WTC11 (cell line): ENCODE results near the gene RAD23B. TPM values are rescaled to one million over a fixed set of nuclear protein-coding genes. Genes with fewer than 3 reads are reported as not detected.
A peak's percentile ranks its signal among the peaks of the same experiment; 100 is the strongest.

Experiments used
- ATAC-seq: fragments of 200-7000 bp; cut with Tn5 transposase; 2 replicates; pipeline ENCODE4 v1.10.0; 2021; ENCODE audit warnings: mild to moderate bottlenecking, moderate library complexity
- CTCF ChIA-PET: fragments of 300-600 bp; sonication (Branson Sonifier 250); formaldehyde crosslinking; loops from one replicate; lab custom pipeline; 2021; ENCODE audit warnings: antibody characterized with exemption; lab: Charles Lee
- POLR2A ChIA-PET: fragments of 350-600 bp; sonication (Branson Sonifier 250); formaldehyde crosslinking; loops from one replicate; lab custom pipeline; 2021; ENCODE audit warnings: antibody characterized with exemption; lab: Charles Lee
- DNase-seq: peaks from one replicate; pipeline ENCODE4 v3.0.0; 2021; ENCODE audit warnings: low spot score
- H3K27ac Mint-ChIP-seq: 2 replicates; pipeline ENCODE4 v1.8.0; 2021; ENCODE audit warnings: mixed read lengths
- H3K27me3 Mint-ChIP-seq: 2 replicates; pipeline ENCODE4 v1.8.0; 2021; ENCODE audit warnings: low read depth, mild to moderate bottlenecking, moderate library complexity, mixed read lengths
- H3K36me3 Mint-ChIP-seq: 2 replicates; pipeline ENCODE4 v1.8.0; 2021; ENCODE audit warnings: mixed read lengths
- H3K4me1 Mint-ChIP-seq: 2 replicates; pipeline ENCODE4 v1.8.0; 2022; ENCODE audit warnings: mixed read lengths
- H3K4me3 Mint-ChIP-seq: 2 replicates; pipeline ENCODE4 v1.8.0; 2021; ENCODE audit warnings: mild to moderate bottlenecking, moderate library complexity, mixed read lengths
- H3K9me3 Mint-ChIP-seq: 2 replicates; pipeline ENCODE4 v1.8.0; 2021; ENCODE audit warnings: mixed read lengths
- ATF1 ChIP-seq: sonication (generic); formaldehyde crosslinking; IDR thresholded peaks from 2 replicates; pipeline ENCODE4 v1.8.1; 2023; ENCODE audit warnings: mild to moderate bottlenecking, moderate library complexity, missing genetic modification reagents
- CBFB ChIP-seq: sonication (generic); formaldehyde crosslinking; IDR thresholded peaks from 2 replicates; pipeline ENCODE4 v1.8.1; 2022; ENCODE audit warnings: mild to moderate bottlenecking, low read depth, missing genetic modification reagents
- ESRRA ChIP-seq: sonication (generic); formaldehyde crosslinking; IDR thresholded peaks from 2 replicates; pipeline ENCODE4 v1.8.1; 2022; ENCODE audit warnings: mild to moderate bottlenecking, missing genetic modification reagents, borderline replicate concordance
- FOXP1 ChIP-seq: sonication (generic); formaldehyde crosslinking; IDR thresholded peaks from 2 replicates; pipeline ENCODE4 v1.8.0; 2022; ENCODE audit warnings: missing genetic modification reagents, mild to moderate bottlenecking, moderate library complexity, borderline replicate concordance
- HMGXB4 ChIP-seq: sonication (generic); formaldehyde crosslinking; IDR thresholded peaks from 2 replicates; pipeline ENCODE4 v1.8.1; 2023; ENCODE audit warnings: mild to moderate bottlenecking, moderate library complexity, missing genetic modification reagents
- MYBL2 ChIP-seq: sonication (generic); formaldehyde crosslinking; IDR thresholded peaks from 2 replicates; pipeline ENCODE4 v1.8.1; 2023; ENCODE audit warnings: mild to moderate bottlenecking, moderate library complexity, missing genetic modification reagents
- NFE2L1 ChIP-seq: sonication (generic); formaldehyde crosslinking; IDR thresholded peaks from 2 replicates; pipeline ENCODE4 v1.8.1; 2023; ENCODE audit warnings: missing genetic modification reagents
- NR1H2 ChIP-seq: sonication (generic); formaldehyde crosslinking; IDR thresholded peaks from 2 replicates; pipeline ENCODE4 v1.9.0; 2021; ENCODE audit warnings: mild to moderate bottlenecking, moderate library complexity, missing genetic modification reagents
- PRDM15 ChIP-seq: sonication (generic); formaldehyde crosslinking; IDR thresholded peaks from 2 replicates; pipeline ENCODE4 v1.8.0; 2022; ENCODE audit warnings: missing genetic modification reagents
- RORB ChIP-seq: fragments of 250-450 bp; sonication (Bioruptor Pico); IDR thresholded peaks from 2 replicates; pipeline ENCODE4 v1.9.0; 2021; ENCODE audit warnings: mild to moderate bottlenecking
- TP53 ChIP-seq: sonication (generic); formaldehyde crosslinking; IDR thresholded peaks from 2 replicates; pipeline ENCODE4 v1.8.1; 2023; ENCODE audit warnings: mild to moderate bottlenecking, missing genetic modification reagents
- ZNF138 ChIP-seq: sonication (generic); formaldehyde crosslinking; conservative IDR thresholded peaks from 2 replicates; pipeline ENCODE4 v1.8.1; 2022; ENCODE audit warnings: mild to moderate bottlenecking, moderate library complexity, missing genetic modification reagents
- ZNF423 ChIP-seq: fragments of 250-450 bp; sonication (Bioruptor Pico); IDR thresholded peaks from 2 replicates; pipeline ENCODE4 v2.1.2; 2022; ENCODE audit warnings: mild to moderate bottlenecking, moderate library complexity
- total RNA-seq: library from RNA; stranded (reverse); gene quantifications from 3 replicates; pipeline ENCODE4 v1.2.3, GENCODE V29; 2021
- TF ChIP-seq, protein P1 (sequence below): sonication (generic); formaldehyde crosslinking; IDR thresholded peaks from 2 replicates; pipeline ENCODE4 v1.8.0; 2022; ENCODE audit warnings: mild to moderate bottlenecking, missing genetic modification reagents

RAD23B gene
- total RNA-seq, 1 experiment from 2014 or later, result 150 TPM

DNA sequence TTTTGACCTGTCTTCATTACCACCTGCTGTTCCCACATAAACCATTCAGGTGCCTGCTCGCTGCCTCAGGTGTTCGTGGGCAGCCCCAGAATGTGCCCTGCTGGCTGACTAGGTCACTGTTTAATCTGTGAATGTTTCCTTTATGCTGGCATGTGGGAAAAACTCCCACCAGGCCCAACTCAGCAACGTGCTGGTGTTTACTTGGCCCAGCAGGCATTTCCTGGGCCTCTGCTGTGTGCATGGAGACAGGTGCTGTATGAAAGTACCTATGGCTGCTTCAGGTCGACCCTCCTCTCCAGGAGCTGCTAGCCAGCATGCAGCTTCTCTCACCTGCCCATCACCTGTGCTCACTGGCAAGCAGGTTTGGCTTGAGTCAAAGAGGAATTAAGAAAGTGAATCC lies 65.8 kb downstream of the RAD23B start:
- Mint-ChIP-seq H3K36me3 (no peaks in the 10 kb centered on the region), H3K4me1 (peaks cover 19% of the 10 kb centered on the region), H3K27ac (no peak overlapping the region), H3K9me3 (peaks cover 16% of the 10 kb centered on the region), H3K4me3 (no peak overlapping the region), H3K27me3 (peaks cover 6% of the 10 kb centered on the region; the same call in 1 of the 2 replicates)
- CTCF ChIA-PET, result interaction anchor here (1.2 to 1.4 kb wide), 3 partner anchors 8 to 190 kb away, joined by 3 to 8 read pairs (median 3); no protein-coding TSS in a partner anchor
- POLR2A ChIA-PET, result no interaction called here
- ATAC-seq, result peak; percentile 70
- no peak for TF ChIP-seq NFE2L1 (CRISPR knock-in tag)
- no peak for TF ChIP-seq FOXP1 (CRISPR knock-in tag)
- no peak for TF ChIP-seq NR1H2 (CRISPR knock-in tag)
- no peak for TF ChIP-seq ESRRA (CRISPR knock-in tag)
- peak; percentile 57 for TF ChIP-seq ZNF423 (CRISPR knock-in tag)
- DNase-seq, result no peak

DNA sequence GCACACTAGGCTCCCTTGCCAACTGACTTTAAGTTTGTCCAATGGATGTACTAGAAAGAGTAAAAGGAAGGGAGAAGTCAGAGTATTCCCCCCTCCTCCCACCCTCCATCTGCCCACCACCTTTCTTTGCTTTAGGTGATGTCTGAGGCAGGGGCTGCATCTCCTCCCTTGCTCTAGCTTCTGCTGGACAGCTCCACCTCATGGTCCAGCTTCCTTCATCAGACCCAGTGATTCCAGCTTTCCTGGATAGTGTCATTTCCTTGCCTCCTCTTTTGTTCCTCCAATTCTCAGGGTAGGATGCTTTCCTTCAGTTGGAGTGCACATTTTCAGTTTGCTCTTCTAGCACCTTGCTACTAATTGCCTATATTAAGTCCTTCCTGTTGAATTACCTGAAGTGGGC lies 67.4 kb downstream of the RAD23B start:
- CTCF ChIA-PET, result interaction anchor here (1.4 kb wide), 1 partner anchor 9 kb away, joined by 5 read pairs; no protein-coding TSS in a partner anchor
- peaks cover 23% of the 10 kb centered on the region for H3K9me3 Mint-ChIP-seq

DNA sequence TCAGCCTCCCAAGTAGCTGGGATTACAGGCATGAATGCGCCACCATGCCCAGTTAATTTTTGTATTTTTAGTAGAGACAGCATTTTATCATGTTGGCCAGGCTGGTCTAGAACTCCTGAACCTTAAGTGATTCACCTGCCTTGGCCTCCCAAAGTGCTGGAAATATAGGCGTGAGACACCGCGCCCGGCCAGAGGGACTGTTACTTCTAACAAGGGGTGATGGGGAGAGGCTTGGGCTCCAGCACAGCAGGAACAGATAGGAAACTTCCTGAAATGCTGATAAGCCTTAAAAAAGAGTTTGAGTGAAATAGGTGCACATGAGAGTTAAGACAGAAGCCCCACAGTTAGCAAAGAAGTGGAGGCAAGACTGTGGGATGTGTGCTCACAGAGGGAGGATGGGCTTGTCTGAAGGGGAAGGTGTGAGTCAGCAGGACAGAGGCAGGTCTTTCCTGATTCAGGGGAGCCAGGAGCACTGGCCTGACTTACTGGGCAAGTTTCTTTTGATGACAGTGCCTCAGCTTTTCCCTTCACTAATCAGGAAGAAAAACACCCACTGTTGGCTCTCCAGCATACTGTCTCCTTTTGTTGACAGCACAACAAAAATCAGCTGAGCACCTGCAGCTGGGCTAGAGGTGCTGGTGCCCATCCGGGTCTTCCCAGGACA lies 68.4 kb downstream of the RAD23B start:
- TF ChIP-seq ZNF138 (CRISPR knock-in tag) (no peak), MYBL2 (CRISPR knock-in tag) (no peak), HMGXB4 (CRISPR knock-in tag) (no peak), ZNF423 (CRISPR knock-in tag) (no peak), TP53 (no peak), CBFB (no peak), ATF1 (CRISPR knock-in tag) (no peak), RORB (CRISPR knock-in tag) (no peak)
- TF ChIP-seq, protein P1, sequence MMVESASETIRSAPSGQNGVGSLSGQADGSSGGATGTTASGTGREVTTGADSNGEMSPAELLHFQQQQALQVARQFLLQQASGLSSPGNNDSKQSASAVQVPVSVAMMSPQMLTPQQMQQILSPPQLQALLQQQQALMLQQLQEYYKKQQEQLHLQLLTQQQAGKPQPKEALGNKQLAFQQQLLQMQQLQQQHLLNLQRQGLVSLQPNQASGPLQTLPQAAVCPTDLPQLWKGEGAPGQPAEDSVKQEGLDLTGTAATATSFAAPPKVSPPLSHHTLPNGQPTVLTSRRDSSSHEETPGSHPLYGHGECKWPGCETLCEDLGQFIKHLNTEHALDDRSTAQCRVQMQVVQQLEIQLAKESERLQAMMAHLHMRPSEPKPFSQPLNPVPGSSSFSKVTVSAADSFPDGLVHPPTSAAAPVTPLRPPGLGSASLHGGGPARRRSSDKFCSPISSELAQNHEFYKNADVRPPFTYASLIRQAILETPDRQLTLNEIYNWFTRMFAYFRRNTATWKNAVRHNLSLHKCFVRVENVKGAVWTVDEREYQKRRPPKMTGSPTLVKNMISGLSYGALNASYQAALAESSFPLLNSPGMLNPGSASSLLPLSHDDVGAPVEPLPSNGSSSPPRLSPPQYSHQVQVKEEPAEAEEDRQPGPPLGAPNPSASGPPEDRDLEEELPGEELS (CRISPR knock-in tag), result no peak
- Mint-ChIP-seq H3K36me3 (no peaks in the 10 kb centered on the region), H3K4me3 (no peak overlapping the region), H3K27me3 (peaks cover 8% of the 10 kb centered on the region; the same call in 1 of the 2 replicates), H3K4me1 (peaks cover 12% of the 10 kb centered on the region), H3K27ac (no peak overlapping the region), H3K9me3 (peaks cover 26% of the 10 kb centered on the region)
- ChIA-PET POLR2A (no interaction called here), CTCF (no interaction called here)
- DNase-seq (no peak), ATAC-seq (no peak)

More for the DNA sequence above, 67.4 kb downstream of the RAD23B start:
- Mint-ChIP-seq H3K4me3 (no peak overlapping the region), H3K36me3 (no peaks in the 10 kb centered on the region), H3K4me1 (peaks cover 16% of the 10 kb centered on the region), H3K27ac (no peak overlapping the region), H3K27me3 (peaks cover 8% of the 10 kb centered on the region; the same call in 1 of the 2 replicates)
- no peak for DNase-seq
- no peak for TF ChIP-seq PRDM15
- POLR2A ChIA-PET, result no interaction called here
- ATAC-seq, result peak; percentile 50
